Measurements from ENCODE around the gene MCTS1. TPM values are rescaled to one million over a fixed set of nuclear protein-coding genes. Genes with fewer than 3 reads are reported as not detected.

Gene MCTS1, protein sequence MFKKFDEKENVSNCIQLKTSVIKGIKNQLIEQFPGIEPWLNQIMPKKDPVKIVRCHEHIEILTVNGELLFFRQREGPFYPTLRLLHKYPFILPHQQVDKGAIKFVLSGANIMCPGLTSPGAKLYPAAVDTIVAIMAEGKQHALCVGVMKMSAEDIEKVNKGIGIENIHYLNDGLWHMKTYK
- 46.8 and 91.3 TPM in 2 replicates for total RNA-seq (2014; rRNA removed; shearing (Covaris generic))

DNA sequence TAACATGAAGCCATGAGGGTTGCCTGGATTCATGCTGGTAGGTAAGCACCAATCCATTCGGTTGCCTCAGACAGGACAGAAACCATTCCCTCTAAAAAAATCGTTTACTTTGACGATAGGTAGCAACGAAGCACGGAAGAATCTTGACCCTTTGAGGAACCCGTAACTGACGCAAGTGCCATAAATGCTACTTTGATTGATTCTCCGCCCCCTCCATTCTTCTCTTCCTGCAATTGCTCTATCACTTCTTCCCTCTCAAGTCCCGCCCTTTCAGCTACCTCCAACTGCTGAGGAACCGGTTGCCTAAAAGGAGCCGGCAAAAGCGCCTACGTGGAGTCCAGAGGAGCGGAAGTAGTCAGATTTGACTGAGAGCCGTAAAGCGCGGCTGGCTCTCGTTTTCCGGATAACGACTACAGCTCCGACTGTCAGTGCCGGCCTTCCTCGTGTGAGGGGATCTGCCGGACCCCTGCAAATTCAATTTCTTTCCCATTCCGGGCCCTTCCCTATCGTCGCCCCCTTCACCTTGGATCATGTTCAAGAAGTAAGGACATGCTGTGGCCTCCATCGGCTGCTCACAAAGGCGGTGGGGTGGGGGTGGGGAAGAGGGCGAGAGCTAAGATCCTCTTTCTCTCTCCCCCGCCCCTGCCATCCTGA, at the start of gene MCTS1:
MCTS1 (plus strand) TSS at position 395 of the 654 bp plus-strand sequence; CDS start at position 531, 136 bp downstream.
- no peaks in the 10 kb centered on the region for H3K27me3 ChIP-seq (replicated peaks)
- peaks cover 17% of the 10 kb centered on the region for H3K36me3 ChIP-seq
- peak within 1 kb of the TSS; percentile 53 for H3K4me3 ChIP-seq
- H3K9me3 ChIP-seq (replicated peaks): no peaks in the 10 kb centered on the region
- DNase-seq (ENCODE audit: low read depth in 1 of 2, low spot score in 2 of 2): peak; percentile 86 to 92
- H3K4me1 ChIP-seq (replicated peaks): no peaks in the 10 kb centered on the region
- peak within 1 kb of the TSS; percentile 94 for H3K27ac ChIP-seq

DNA sequence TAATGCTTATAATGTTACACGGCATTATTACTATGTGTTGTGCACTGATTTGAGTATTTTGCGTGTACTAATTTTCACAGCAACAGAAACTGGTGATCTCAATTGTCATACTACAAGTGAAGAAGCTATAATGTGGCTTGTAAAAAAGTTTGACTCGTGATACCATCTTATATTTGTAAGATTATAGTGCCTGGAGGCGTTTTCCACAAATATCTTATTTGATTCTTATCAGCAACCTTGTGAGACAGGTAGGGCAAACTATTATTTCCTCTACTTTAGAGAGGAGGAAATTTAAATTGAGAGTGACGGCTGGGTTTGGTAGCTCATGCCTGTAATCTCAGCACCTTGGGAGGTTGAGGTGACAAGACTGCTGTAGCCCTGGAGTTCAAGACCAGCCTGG, 47.6 kb upstream of the MCTS1 start:
- H3K27me3 ChIP-seq (replicated peaks): no peaks in the 10 kb centered on the region
- no peak overlapping the region for H3K4me3 ChIP-seq
- H3K27ac ChIP-seq: no peak overlapping the region
- no peak for DNase-seq (ENCODE audit: low read depth in 1 of 2, low spot score in 2 of 2)
- peaks cover 5% of the 10 kb centered on the region; the same call in 1 of the 2 replicates for H3K4me1 ChIP-seq (replicated peaks)
- H3K36me3 ChIP-seq: peaks cover 30% of the 10 kb centered on the region
- H3K9me3 ChIP-seq (replicated peaks): no peaks in the 10 kb centered on the region

DNA sequence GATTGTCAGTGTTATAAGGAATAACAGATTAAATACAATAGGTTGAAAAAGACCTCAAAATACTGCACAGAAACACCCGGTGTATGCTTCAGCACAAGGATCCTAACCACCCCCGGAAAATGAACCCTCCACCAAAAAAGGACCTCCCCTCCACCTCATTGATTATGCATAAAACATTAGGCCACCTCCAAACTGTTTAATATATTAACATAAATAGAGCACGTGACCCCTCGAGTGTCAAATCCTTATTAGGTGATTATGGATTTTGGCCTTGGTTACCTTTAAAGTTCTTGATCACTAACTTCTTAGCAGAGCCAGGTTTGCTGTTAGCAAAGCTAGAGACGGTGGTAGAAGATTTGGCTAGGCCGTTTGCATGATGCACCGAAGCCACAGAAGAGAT, 44.1 kb upstream of the MCTS1 start:
- peak overlapping the region; percentile 64 for H3K4me3 ChIP-seq
- H3K27me3 ChIP-seq (replicated peaks): no peaks in the 10 kb centered on the region
- H3K27ac ChIP-seq: peak overlapping the region; percentile 99; the same call in 1 of the 2 replicates
- no peaks in the 10 kb centered on the region for H3K9me3 ChIP-seq (replicated peaks)
- H3K36me3 ChIP-seq: peaks cover 20% of the 10 kb centered on the region
- 0 out of 2 replicates have a peak, but pooled peaks cover 8% of the 10 kb centered on the region for H3K4me1 ChIP-seq (replicated peaks)
- DNase-seq (ENCODE audit: low read depth in 1 of 2, low spot score in 2 of 2): no peak

GRCh38 chrX:120560405-120560841, 43.5 kb upstream of the MCTS1 start:
- H3K27me3 ChIP-seq (replicated peaks): no peaks in the 10 kb centered on the region
- peak overlapping the region; percentile 64 for H3K4me3 ChIP-seq
- peak overlapping the region; percentile 99 for H3K27ac ChIP-seq
- H3K4me1 ChIP-seq (replicated peaks): 0 out of 2 replicates have a peak, but pooled peaks cover 8% of the 10 kb centered on the region
- H3K9me3 ChIP-seq (replicated peaks): no peaks in the 10 kb centered on the region
- peak; percentile 43 to 73 for DNase-seq (ENCODE audit: low read depth in 1 of 2, low spot score in 2 of 2)
- peaks cover 18% of the 10 kb centered on the region for H3K36me3 ChIP-seq

GRCh38 chrX:120560842-120561633, 42.9 kb upstream of the MCTS1 start, which contains the start of gene CUL4B:
Gene CUL4B, minus strand, starts transcription at chrX:120560962. Its CDS starts 324 bp downstream, at chrX:120560638.
- Histone ChIP-seq H3K4me1 (replicated peaks) (0 out of 2 replicates have a peak, but pooled peaks cover 8% of the 10 kb centered on the region), H3K27me3 (replicated peaks) (no peaks in the 10 kb centered on the region), H3K4me3 (peak within 1 kb of the TSS; percentile 64), H3K27ac (peak within 1 kb of the TSS; percentile 99), H3K36me3 (peaks cover 17% of the 10 kb centered on the region), H3K9me3 (replicated peaks) (no peaks in the 10 kb centered on the region)
- DNase-seq (ENCODE audit: low read depth in 1 of 2, low spot score in 2 of 2): peak; percentile 76 to 92

DNA sequence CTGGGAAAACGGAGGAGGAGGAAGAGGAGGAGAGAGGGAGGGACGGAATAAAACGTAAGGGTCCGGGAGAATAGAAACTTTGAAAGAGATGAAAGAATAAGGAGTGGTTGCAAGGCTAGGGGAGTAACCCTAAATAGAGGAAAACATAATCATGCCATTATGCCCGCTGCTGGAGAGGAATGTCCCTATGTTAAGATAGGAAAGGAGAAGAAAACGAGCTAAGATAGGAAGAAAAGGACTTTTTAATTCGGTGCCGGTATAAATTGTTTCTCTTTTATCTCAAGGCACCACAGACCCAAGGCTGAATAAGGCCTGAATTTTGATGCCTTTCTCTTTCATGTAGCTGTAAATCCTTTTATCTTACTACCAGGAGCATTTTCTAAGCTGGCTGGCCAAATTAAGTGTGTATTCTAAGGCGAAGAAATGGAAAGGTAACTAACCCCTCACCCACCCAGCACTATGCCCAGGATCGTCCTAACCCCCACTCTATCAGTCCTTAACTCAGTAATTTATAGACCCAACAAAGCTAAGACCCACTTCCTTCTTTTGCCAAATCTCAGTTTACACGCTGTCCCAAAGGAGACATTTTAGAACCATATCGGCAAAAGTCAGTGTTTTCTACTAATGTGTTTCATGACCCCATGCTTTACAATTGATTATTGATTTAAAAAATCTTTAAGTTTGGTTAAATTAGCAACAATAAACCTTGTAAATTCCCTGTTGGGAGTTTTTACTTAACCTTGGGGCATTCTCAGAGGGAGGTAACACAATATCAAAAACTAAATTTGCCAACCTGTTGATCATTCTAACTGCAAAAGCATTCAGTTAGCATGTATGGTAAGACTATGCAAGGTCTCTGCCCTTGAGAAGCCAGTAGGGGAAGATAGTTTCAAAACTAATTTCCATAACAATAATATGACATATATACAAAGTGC, 42.0 kb upstream of the MCTS1 start:
- Histone ChIP-seq H3K36me3 (peaks cover 14% of the 10 kb centered on the region), H3K4me1 (replicated peaks) (0 out of 2 replicates have a peak, but pooled peaks cover 8% of the 10 kb centered on the region), H3K27ac (peak overlapping the region; percentile 99), H3K9me3 (replicated peaks) (no peaks in the 10 kb centered on the region), H3K4me3 (peak overlapping the region; percentile 64), H3K27me3 (replicated peaks) (no peaks in the 10 kb centered on the region)
- peak in 1 of 2 experiments; percentile 65 for DNase-seq (ENCODE audit: low read depth in 1 of 2, low spot score in 2 of 2)

DNA sequence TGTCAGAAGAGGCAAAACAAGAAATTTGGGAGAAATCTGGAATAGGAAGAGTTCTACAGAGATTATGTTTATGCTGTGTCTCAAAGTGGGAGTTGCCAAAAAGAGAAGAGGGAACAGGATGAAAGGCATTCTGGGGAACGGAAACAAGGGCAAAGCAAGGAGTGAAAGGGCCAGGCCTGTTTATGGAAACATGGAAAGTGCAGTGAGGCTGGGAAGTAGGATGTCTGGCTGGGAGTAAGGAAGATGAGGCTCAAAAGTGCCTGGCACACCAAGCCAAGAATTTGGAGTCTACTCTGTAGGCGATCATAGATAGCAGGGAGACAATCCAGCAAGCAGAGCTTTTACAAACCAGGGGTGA, 41.4 kb upstream of the MCTS1 start:
- Histone ChIP-seq H3K4me3 (no peak overlapping the region), H3K9me3 (replicated peaks) (no peaks in the 10 kb centered on the region), H3K27ac (no peak overlapping the region; the same call in 1 of the 2 replicates), H3K27me3 (replicated peaks) (no peaks in the 10 kb centered on the region), H3K4me1 (replicated peaks) (0 out of 2 replicates have a peak, but pooled peaks cover 8% of the 10 kb centered on the region), H3K36me3 (peaks cover 8% of the 10 kb centered on the region)
- no peak for DNase-seq (ENCODE audit: low read depth in 1 of 2, low spot score in 2 of 2)

GRCh38 chrX:120564925-120565324, 39.0 kb upstream of the MCTS1 start:
- H3K27ac ChIP-seq: no peak overlapping the region
- DNase-seq (ENCODE audit: low read depth in 1 of 2, low spot score in 2 of 2): no peak
- peaks cover 3% of the 10 kb centered on the region; the same call in 1 of the 2 replicates for H3K36me3 ChIP-seq
- H3K27me3 ChIP-seq (replicated peaks): no peaks in the 10 kb centered on the region
- no peaks in the 10 kb centered on the region for H3K9me3 ChIP-seq (replicated peaks)
- H3K4me3 ChIP-seq: no peak overlapping the region
- 0 out of 2 replicates have a peak, but pooled peaks cover 5% of the 10 kb centered on the region for H3K4me1 ChIP-seq (replicated peaks)

GRCh38 chrX:120566817-120567216, 37.1 kb upstream of the MCTS1 start:
- Histone ChIP-seq H3K27ac (no peak overlapping the region), H3K4me1 (replicated peaks) (0 out of 2 replicates have a peak, but pooled peaks cover 5% of the 10 kb centered on the region), H3K9me3 (replicated peaks) (no peaks in the 10 kb centered on the region), H3K4me3 (no peak overlapping the region), H3K27me3 (replicated peaks) (no peaks in the 10 kb centered on the region), H3K36me3 (no peaks in the 10 kb centered on the region)
- DNase-seq (ENCODE audit: low read depth in 1 of 2, low spot score in 2 of 2): no peak

DNA sequence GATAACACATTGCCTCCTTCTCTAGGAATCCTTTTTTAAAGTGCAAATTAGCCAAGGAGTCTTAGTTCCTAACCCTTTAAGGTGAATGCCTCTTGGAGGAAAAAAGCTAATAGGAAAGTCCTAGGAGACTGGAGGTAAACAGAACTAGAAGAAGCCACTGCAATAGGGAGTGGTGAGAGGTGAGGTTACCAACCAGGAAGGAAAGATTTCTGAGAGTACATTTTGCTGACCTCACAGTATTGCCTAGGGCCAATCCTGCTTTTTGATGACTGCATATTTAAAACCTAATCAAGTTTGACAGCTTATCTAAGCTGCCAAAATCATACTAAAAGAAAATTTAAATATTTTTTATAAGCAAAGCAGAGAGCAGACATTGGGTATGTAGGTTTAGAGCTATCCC, 35.9 kb upstream of the MCTS1 start:
- Histone ChIP-seq H3K36me3 (no peaks in the 10 kb centered on the region), H3K27me3 (replicated peaks) (no peaks in the 10 kb centered on the region), H3K4me3 (no peak overlapping the region), H3K4me1 (replicated peaks) (no peaks in the 10 kb centered on the region), H3K9me3 (replicated peaks) (no peaks in the 10 kb centered on the region), H3K27ac (no peak overlapping the region)
- DNase-seq (ENCODE audit: low read depth in 1 of 2, low spot score in 2 of 2): no peak

- Histone ChIP-seq H3K36me3 (no peaks in the 10 kb centered on the region), H3K4me1 (replicated peaks) (no peaks in the 10 kb centered on the region), H3K9me3 (replicated peaks) (no peaks in the 10 kb centered on the region), H3K27me3 (replicated peaks) (no peaks in the 10 kb centered on the region), H3K4me3 (no peak overlapping the region), H3K27ac (no peak overlapping the region)
- DNase-seq (ENCODE audit: low read depth in 1 of 2, low spot score in 2 of 2): no peak
Observed at GRCh38 chrX:120568609-120569008, 35.3 kb upstream of the MCTS1 start.

- H3K9me3 ChIP-seq (replicated peaks): no peaks in the 10 kb centered on the region
- no peaks in the 10 kb centered on the region for H3K27me3 ChIP-seq (replicated peaks)
- H3K4me3 ChIP-seq: no peak overlapping the region
- H3K36me3 ChIP-seq: no peaks in the 10 kb centered on the region
- H3K27ac ChIP-seq: no peak overlapping the region
- no peaks in the 10 kb centered on the region for H3K4me1 ChIP-seq (replicated peaks)
- no peak for DNase-seq (ENCODE audit: low read depth in 1 of 2, low spot score in 2 of 2)
Observed at GRCh38 chrX:120570011-120570600, 33.8 kb upstream of the MCTS1 start.
